ENCODE measurements around the gene UTP3. TPM values are rescaled to one million over a fixed set of nuclear protein-coding genes. Genes with fewer than 3 reads are reported as not detected.
"Not testable (repeated sequence)": the region's sequence is repeated elsewhere in the genome, so short reads cannot be mapped to it uniquely, and the experiment has no call there.

Gene UTP3
- 10 to 100 TPM; 16.0 to 47.3 (median 27.0) TPM for total RNA-seq

- ATAC-seq (replicated peaks in 6 of 8), result peak; percentile 90 to 96 (median 95)
Observed at GRCh38 chr4:70687821-70688794, at the start of gene UTP3. TSS of gene UTP3 (plus strand) at chr4:70688532. CDS start at chr4:70688678, 146 bp downstream.

GRCh38 chr4:70640192-70640591, 48.1 kb upstream of the UTP3 start:
- H3K4me3 ChIP-seq, result no peak overlapping the region
- no peak overlapping the region for H3K27ac ChIP-seq
- in situ Hi-C loops (cut with MboI; ENCODE audit: low pct_unique_long_range_greater_than_20kb in 2 of 9, low sequenced_read_pairs in 9 of 9, unreplicated experiment in 9 of 9), result loop anchor here in 1 of 9 experiments (25.0 kb wide), 1 partner anchor 1072 kb away; no protein-coding TSS in a partner anchor
- ATAC-seq (replicated peaks in 6 of 8), result no peak
- peaks cover 3 to 5% of the 10 kb centered on the region in 2 donors for H3K4me1 ChIP-seq (replicated peaks in 1 of 2)
- WGBS, 10 experiments, result 7 to 100% (median 79%) methylated on average over 1 to 2 of the region's 2 CpGs; no CpG with 5 or more reads in 2 of the 10 experiments

More at GRCh38 chr4:70687821-70688794, at the start of gene UTP3:
- in situ Hi-C loops (cut with MboI; ENCODE audit: low pct_unique_long_range_greater_than_20kb in 2 of 9, low sequenced_read_pairs in 9 of 9, unreplicated experiment in 9 of 9), result no loop called here
- WGBS, 10 experiments, result 0 to 11% (median 1%) methylated on average over 4 to 43 of the region's 70 CpGs; no CpG with 5 or more reads in 1 of the 10 experiments
- Histone ChIP-seq H3K27ac (peak within 1 kb of the TSS; percentile 95 to 96), H3K4me3 (peak within 1 kb of the TSS; percentile 64 to 86 (median 75)), H3K4me1 (replicated peaks in 1 of 2) (peaks cover 16 to 22% of the 10 kb centered on the region in 2 donors)

GRCh38 chr4:70650741-70651140, 37.6 kb upstream of the UTP3 start:
- WGBS, 10 experiments, result 51 to 100% (median 90%) methylated on average over 1 to 4 of the region's 4 CpGs; no CpG with 5 or more reads in 2 of the 10 experiments
- not testable (repeated sequence) for H3K4me1 ChIP-seq (replicated peaks in 1 of 2); ATAC-seq (replicated peaks in 6 of 8); H3K27ac ChIP-seq; H3K4me3 ChIP-seq
- in situ Hi-C loops (cut with MboI; ENCODE audit: low pct_unique_long_range_greater_than_20kb in 2 of 9, low sequenced_read_pairs in 9 of 9, unreplicated experiment in 9 of 9), result loop anchor here in 1 of 9 experiments (25.0 kb wide), 1 partner anchor 1062 kb away; no protein-coding TSS in a partner anchor

GRCh38 chr4:70651864-70652506, 36.3 kb upstream of the UTP3 start:
- WGBS, 10 experiments, result 0 to 60% (median 29%) methylated on average over 1 to 4 of the region's 4 CpGs
- no peaks in the 10 kb centered on the region for H3K4me1 ChIP-seq (replicated peaks in 1 of 2)
- H3K4me3 ChIP-seq, result no peak overlapping the region
- in situ Hi-C loops (cut with MboI; ENCODE audit: low pct_unique_long_range_greater_than_20kb in 2 of 9, low sequenced_read_pairs in 9 of 9, unreplicated experiment in 9 of 9), result loop anchor here in 1 of 9 experiments (25.0 kb wide), 1 partner anchor 1060 kb away; no protein-coding TSS in a partner anchor
- ATAC-seq (replicated peaks in 6 of 8), result peak in 5 of 8 experiments; percentile 33 to 77 (median 53)
- H3K27ac ChIP-seq, result no peak overlapping the region

- 71 to 100% (median 84%) methylated on average over 2 to 5 of the region's 5 CpGs; no CpG with 5 or more reads in 2 of the 10 experiments for WGBS, 10 experiments
- H3K27ac ChIP-seq, result no peak overlapping the region
- ATAC-seq (replicated peaks in 6 of 8), result no peak
- no peak overlapping the region for H3K4me3 ChIP-seq
- no peaks in the 10 kb centered on the region for H3K4me1 ChIP-seq (replicated peaks in 1 of 2)
- in situ Hi-C loops (cut with MboI; ENCODE audit: low pct_unique_long_range_greater_than_20kb in 2 of 9, low sequenced_read_pairs in 9 of 9, unreplicated experiment in 9 of 9), result loop anchor here in 1 of 9 experiments (25.0 kb wide), 1 partner anchor 1058 kb away; no protein-coding TSS in a partner anchor
Observed at GRCh38 chr4:70654605-70655011, 33.7 kb upstream of the UTP3 start.

- in situ Hi-C loops (cut with MboI; ENCODE audit: low pct_unique_long_range_greater_than_20kb in 2 of 9, low sequenced_read_pairs in 9 of 9, unreplicated experiment in 9 of 9), result loop anchor here in 1 of 9 experiments (25.0 kb wide), 1 partner anchor 1055 kb away; no protein-coding TSS in a partner anchor
Observed at GRCh38 chr4:70657326-70657725, 31.0 kb upstream of the UTP3 start.

GRCh38 chr4:70658418-70658817, 29.9 kb upstream of the UTP3 start:
- peak in 4 of 8 experiments; percentile 31 to 80 (median 65) for ATAC-seq (replicated peaks in 6 of 8)
- no peaks in the 10 kb centered on the region for H3K4me1 ChIP-seq (replicated peaks in 1 of 2)
- H3K27ac ChIP-seq, result no peak overlapping the region
- 28 to 93% (median 60%) methylated on average over 1 to 3 of the region's 3 CpGs; no CpG with 5 or more reads in 1 of the 10 experiments for WGBS, 10 experiments
- no peak overlapping the region for H3K4me3 ChIP-seq
- in situ Hi-C loops (cut with MboI; ENCODE audit: low pct_unique_long_range_greater_than_20kb in 2 of 9, low sequenced_read_pairs in 9 of 9, unreplicated experiment in 9 of 9), result loop anchor here in 1 of 9 experiments (25.0 kb wide), 1 partner anchor 1054 kb away; no protein-coding TSS in a partner anchor

More at GRCh38 chr4:70657326-70657725, 31.0 kb upstream of the UTP3 start:
- no peak overlapping the region for H3K4me3 ChIP-seq
- H3K4me1 ChIP-seq (replicated peaks in 1 of 2), result no peaks in the 10 kb centered on the region
- H3K27ac ChIP-seq, result no peak overlapping the region
- WGBS, 10 experiments, result 46 to 91% (median 78%) methylated on average over 1 to 5 of the region's 5 CpGs
- ATAC-seq (replicated peaks in 6 of 8), result no peak

- 0 to 100% (median 83%) methylated on average over 1 to 4 of the region's 4 CpGs; no CpG with 5 or more reads in 1 of the 10 experiments for WGBS, 10 experiments
- H3K27ac ChIP-seq, result no peak overlapping the region
- in situ Hi-C loops (cut with MboI; ENCODE audit: low pct_unique_long_range_greater_than_20kb in 2 of 9, low sequenced_read_pairs in 9 of 9, unreplicated experiment in 9 of 9), result loop anchor here in 1 of 9 experiments (25.0 kb wide), 1 partner anchor 1052 kb away; no protein-coding TSS in a partner anchor
- no peak for ATAC-seq (replicated peaks in 6 of 8)
- no peak overlapping the region for H3K4me3 ChIP-seq
- H3K4me1 ChIP-seq (replicated peaks in 1 of 2), result no peaks in the 10 kb centered on the region
Observed at GRCh38 chr4:70660106-70660505, 28.2 kb upstream of the UTP3 start.

- not testable (repeated sequence) for H3K27ac ChIP-seq; H3K4me3 ChIP-seq; H3K4me1 ChIP-seq (replicated peaks in 1 of 2); ATAC-seq (replicated peaks in 6 of 8)
- WGBS, 10 experiments, result 27 to 100% (median 88%) methylated on average over 2 to 5 of the region's 5 CpGs; no CpG with 5 or more reads in 2 of the 10 experiments
- in situ Hi-C loops (cut with MboI; ENCODE audit: low pct_unique_long_range_greater_than_20kb in 2 of 9, low sequenced_read_pairs in 9 of 9, unreplicated experiment in 9 of 9), result loop anchor here in 1 of 9 experiments (25.0 kb wide), 1 partner anchor 1051 kb away; no protein-coding TSS in a partner anchor
Observed at GRCh38 chr4:70661309-70661922, 26.9 kb upstream of the UTP3 start.

GRCh38 chr4:70666369-70666768, 22.0 kb upstream of the UTP3 start, which contains the start of gene JCHAIN:
TSS of gene JCHAIN (minus strand) at chr4:70666508. CDS start at chr4:70666490, 18 bp downstream.
- WGBS, 10 experiments, result 0 to 80% (median 40%) methylated on average over 1 of the region's 1 CpG; no CpG with 5 or more reads in 3 of the 10 experiments
- no peak within 1 kb of the TSS for H3K27ac ChIP-seq
- in situ Hi-C loops (cut with MboI; ENCODE audit: low pct_unique_long_range_greater_than_20kb in 2 of 9, low sequenced_read_pairs in 9 of 9, unreplicated experiment in 9 of 9), result loop anchor here in 1 of 9 experiments (25.0 kb wide), 1 partner anchor 1046 kb away; no protein-coding TSS in a partner anchor
- H3K4me3 ChIP-seq, result no peak within 1 kb of the TSS
- H3K4me1 ChIP-seq (replicated peaks in 1 of 2), result no peaks in the 10 kb centered on the region
- ATAC-seq (replicated peaks in 6 of 8), result no peak

GRCh38 chr4:70667740-70668535, 20.4 kb upstream of the UTP3 start:
- Histone ChIP-seq H3K4me3 (no peak overlapping the region), H3K4me1 (replicated peaks in 1 of 2) (no peaks in the 10 kb centered on the region), H3K27ac (no peak overlapping the region)
- 10 to 100% (median 74%) methylated on average over 1 to 3 of the region's 3 CpGs; no CpG with 5 or more reads in 1 of the 10 experiments for WGBS, 10 experiments
- in situ Hi-C loops (cut with MboI; ENCODE audit: low pct_unique_long_range_greater_than_20kb in 2 of 9, low sequenced_read_pairs in 9 of 9, unreplicated experiment in 9 of 9), result loop anchor here in 1 of 9 experiments (25.0 kb wide), 1 partner anchor 1044 kb away; no protein-coding TSS in a partner anchor
- no peak for ATAC-seq (replicated peaks in 6 of 8)
